Subcutaneous adipose tissue (tissue), 4 donors: ENCODE data around the gene RAB11FIP3. TPM values are rescaled to one million over a fixed set of nuclear protein-coding genes. Genes with fewer than 3 reads are reported as not detected.

Source experiments
- CTCF ChIP-seq: fragments of 450-650 bp; IDR thresholded peaks from one replicate; pipeline ENCODE4 v1.5.1; 2016; ENCODE audit warnings: low read depth, mild to moderate bottlenecking, control low read depth, antibody characterized with exemption, moderate library complexity
- total RNA-seq, 4 donors: library from RNA; depleted of rRNA; stranded (reverse); fragments of >200 nt; gene quantifications; one replicate each; pipeline ENCODE4 v1.1.0, GENCODE V29; 2016

RAB11FIP3 gene
- total RNA-seq, 4 donors from 2014 or later, result 10.9 to 35.0 (median 21.0) TPM

GRCh38 chr16:512802-513201, 87.4 kb downstream of the RAB11FIP3 start:
- TF ChIP-seq CTCF, result no peak

- no peak for TF ChIP-seq CTCF
Observed at GRCh38 chr16:513950-514349, 88.5 kb downstream of the RAB11FIP3 start.

GRCh38 chr16:515175-515938, 89.9 kb downstream of the RAB11FIP3 start:
- no peak for TF ChIP-seq CTCF

- no peak for TF ChIP-seq CTCF
Observed at GRCh38 chr16:515939-516226, 90.4 kb downstream of the RAB11FIP3 start.

- no peak for TF ChIP-seq CTCF
Observed at GRCh38 chr16:516301-516700, 90.9 kb downstream of the RAB11FIP3 start.

GRCh38 chr16:518858-519257, 93.4 kb downstream of the RAB11FIP3 start:
- TF ChIP-seq CTCF, result no peak

GRCh38 chr16:519425-519824, 94.0 kb downstream of the RAB11FIP3 start:
- TF ChIP-seq CTCF, result no peak
